Measurements from ENCODE around the gene EDC4.

The EDC4 gene

GRCh38 chr16:67874372-67874771 lies 1.5 kb downstream of the EDC4 start:
- Histone ChIP-seq H3K4me3 (ENCODE audit: low read length) (no peak overlapping the region), H3K9ac (ENCODE audit: low read length) (peak overlapping the region; percentile 17), H2BK15ac (replicated peaks; ENCODE audit: low read depth) (no peak overlapping the region), H3K79me1 (ENCODE audit: low read length) (peaks cover 16% of the 10 kb centered on the region), H3K56ac (ENCODE audit: low read length) (peak overlapping the region; percentile 94), H3K4me1 (ENCODE audit: control insufficient read depth, low read depth, low read length) (peaks cover 4% of the 10 kb centered on the region), H2AK5ac (ENCODE audit: low read length) (no peak overlapping the region), H3K36me3 (ENCODE audit: control insufficient read depth, insufficient read depth, low read length) (peaks cover 16% of the 10 kb centered on the region), H3K79me2 (ENCODE audit: control insufficient read depth, insufficient read depth, low read length) (peaks cover 20% of the 10 kb centered on the region), H2BK120ac (ENCODE audit: low read depth, low read length) (no peak overlapping the region), H4K8ac (ENCODE audit: low read depth, low read length) (no peak overlapping the region), H3K4me2 (ENCODE audit: low read length) (no peak overlapping the region), H3K27me3 (ENCODE audit: insufficient read depth, low read length, poor library complexity) (no peaks in the 10 kb centered on the region), H4K5ac (ENCODE audit: low read length) (no peak overlapping the region), H2BK5ac (ENCODE audit: low read length) (no peak overlapping the region), H3K4ac (ENCODE audit: low read depth, low read length) (no peak overlapping the region), H3K27ac (ENCODE audit: low read depth, low read length) (no peak overlapping the region), H3K18ac (ENCODE audit: low read length) (no peak overlapping the region), H3K23ac (ENCODE audit: low read length) (no peak overlapping the region)
- no CpG with 5 or more reads among the region's 3 CpGs for WGBS (ENCODE audit: extremely low coverage, insufficient coverage, low lambda C conversion rate)
- DNase-seq = no peak

DNA sequence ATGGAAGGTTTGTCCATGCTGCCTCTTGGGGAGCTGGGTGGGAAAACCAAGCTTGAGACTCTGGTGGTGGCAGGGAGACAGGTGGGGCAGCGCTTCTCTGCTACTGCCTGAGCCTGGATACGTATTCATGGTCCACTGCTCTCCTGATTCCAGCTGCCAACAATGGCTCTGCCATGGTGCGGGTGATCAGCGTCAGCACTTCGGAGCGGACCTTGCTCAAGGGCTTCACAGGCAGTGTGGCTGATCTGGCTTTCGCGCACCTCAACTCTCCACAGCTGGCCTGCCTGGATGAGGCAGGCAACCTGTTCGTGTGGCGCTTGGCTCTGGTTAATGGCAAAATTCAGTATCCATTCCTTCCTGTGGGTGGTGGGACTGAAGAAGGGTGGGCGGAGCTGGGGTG lies 4.2 kb downstream of the EDC4 start:
- Histone ChIP-seq H3K18ac (ENCODE audit: low read length) (no peak overlapping the region), H3K4me2 (ENCODE audit: low read length) (no peak overlapping the region), H3K56ac (ENCODE audit: low read length) (no peak overlapping the region), H4K5ac (ENCODE audit: low read length) (no peak overlapping the region), H4K8ac (ENCODE audit: low read depth, low read length) (no peak overlapping the region), H3K79me1 (ENCODE audit: low read length) (peaks cover 16% of the 10 kb centered on the region), H3K36me3 (ENCODE audit: control insufficient read depth, insufficient read depth, low read length) (peaks cover 25% of the 10 kb centered on the region), H3K27me3 (ENCODE audit: insufficient read depth, low read length, poor library complexity) (no peaks in the 10 kb centered on the region), H3K23ac (ENCODE audit: low read length) (no peak overlapping the region), H3K4me3 (ENCODE audit: low read length) (no peak overlapping the region), H2BK120ac (ENCODE audit: low read depth, low read length) (no peak overlapping the region), H2AK5ac (ENCODE audit: low read length) (no peak overlapping the region), H3K79me2 (ENCODE audit: control insufficient read depth, insufficient read depth, low read length) (peaks cover 20% of the 10 kb centered on the region), H2BK5ac (ENCODE audit: low read length) (no peak overlapping the region), H3K9ac (ENCODE audit: low read length) (no peak overlapping the region), H3K4me1 (ENCODE audit: control insufficient read depth, low read depth, low read length) (peaks cover 4% of the 10 kb centered on the region), H2BK15ac (replicated peaks; ENCODE audit: low read depth) (no peak overlapping the region), H3K27ac (ENCODE audit: low read depth, low read length) (no peak overlapping the region), H3K4ac (ENCODE audit: low read depth, low read length) (no peak overlapping the region)
- no CpG with 5 or more reads among the region's 11 CpGs for WGBS (ENCODE audit: extremely low coverage, insufficient coverage, low lambda C conversion rate)
- DNase-seq = no peak

- WGBS (ENCODE audit: extremely low coverage, insufficient coverage, low lambda C conversion rate) = no CpG with 5 or more reads among the region's 6 CpGs
- no peak for DNase-seq
- no peak overlapping the region for H3K27ac ChIP-seq (ENCODE audit: low read depth, low read length)
These were observed 5.4 kb downstream of the EDC4 start for GRCh38 chr16:67878232-67878631.

DNA sequence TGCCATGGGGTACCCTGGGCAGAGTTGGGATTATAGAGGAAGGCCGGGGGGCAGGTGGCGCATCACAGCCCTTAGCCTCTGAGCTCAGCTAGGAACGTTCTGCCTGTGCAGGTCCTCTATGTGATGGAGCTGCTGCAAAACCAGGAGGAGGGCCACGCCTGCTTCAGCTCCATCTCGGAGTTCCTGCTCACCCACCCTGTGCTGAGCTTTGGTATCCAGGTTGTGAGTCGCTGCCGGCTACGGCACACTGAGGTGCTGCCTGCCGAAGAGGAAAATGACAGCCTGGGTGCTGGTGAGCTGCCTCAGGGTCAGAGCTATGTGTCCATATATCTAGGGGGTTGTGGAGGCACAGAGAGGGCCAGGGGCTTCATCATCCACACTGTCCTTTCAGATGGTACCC lies 6.0 kb downstream of the EDC4 start:
- no peak overlapping the region for H2AK5ac ChIP-seq (ENCODE audit: low read length)
- H3K9ac ChIP-seq (ENCODE audit: low read length) = no peak overlapping the region
- no CpG with 5 or more reads among the region's 9 CpGs for WGBS (ENCODE audit: extremely low coverage, insufficient coverage, low lambda C conversion rate)
- H3K4me2 ChIP-seq (ENCODE audit: low read length) = no peak overlapping the region
- H4K8ac ChIP-seq (ENCODE audit: low read depth, low read length) = no peak overlapping the region
- peaks cover 3% of the 10 kb centered on the region for H3K4me1 ChIP-seq (ENCODE audit: control insufficient read depth, low read depth, low read length)
- no peak overlapping the region for H3K18ac ChIP-seq (ENCODE audit: low read length)
- H3K79me1 ChIP-seq (ENCODE audit: low read length) = peaks cover 13% of the 10 kb centered on the region
- H3K4ac ChIP-seq (ENCODE audit: low read depth, low read length) = no peak overlapping the region
- no peak overlapping the region for H3K56ac ChIP-seq (ENCODE audit: low read length)
- H3K27ac ChIP-seq (ENCODE audit: low read depth, low read length) = no peak overlapping the region
- H2BK120ac ChIP-seq (ENCODE audit: low read depth, low read length) = no peak overlapping the region
- peaks cover 29% of the 10 kb centered on the region for H3K36me3 ChIP-seq (ENCODE audit: control insufficient read depth, insufficient read depth, low read length)
- H3K27me3 ChIP-seq (ENCODE audit: insufficient read depth, low read length, poor library complexity) = no peaks in the 10 kb centered on the region
- H2BK15ac ChIP-seq (replicated peaks; ENCODE audit: low read depth) = no peak overlapping the region
- no peak overlapping the region for H3K23ac ChIP-seq (ENCODE audit: low read length)
- H3K79me2 ChIP-seq (ENCODE audit: control insufficient read depth, insufficient read depth, low read length) = peaks cover 15% of the 10 kb centered on the region
- H4K5ac ChIP-seq (ENCODE audit: low read length) = no peak overlapping the region
- no peak overlapping the region for H2BK5ac ChIP-seq (ENCODE audit: low read length)
- DNase-seq = no peak
- no peak overlapping the region for H3K4me3 ChIP-seq (ENCODE audit: low read length)

More at GRCh38 chr16:67878232-67878631, 5.4 kb downstream of the EDC4 start:
- Histone ChIP-seq H4K8ac (ENCODE audit: low read depth, low read length) (no peak overlapping the region), H3K36me3 (ENCODE audit: control insufficient read depth, insufficient read depth, low read length) (peaks cover 29% of the 10 kb centered on the region), H3K56ac (ENCODE audit: low read length) (no peak overlapping the region), H3K79me1 (ENCODE audit: low read length) (peaks cover 16% of the 10 kb centered on the region), H3K4ac (ENCODE audit: low read depth, low read length) (no peak overlapping the region), H3K4me3 (ENCODE audit: low read length) (no peak overlapping the region), H3K27me3 (ENCODE audit: insufficient read depth, low read length, poor library complexity) (no peaks in the 10 kb centered on the region), H2AK5ac (ENCODE audit: low read length) (no peak overlapping the region), H3K9ac (ENCODE audit: low read length) (no peak overlapping the region), H4K5ac (ENCODE audit: low read length) (no peak overlapping the region), H3K4me1 (ENCODE audit: control insufficient read depth, low read depth, low read length) (peaks cover 4% of the 10 kb centered on the region), H2BK15ac (replicated peaks; ENCODE audit: low read depth) (no peak overlapping the region), H3K79me2 (ENCODE audit: control insufficient read depth, insufficient read depth, low read length) (peaks cover 20% of the 10 kb centered on the region), H2BK5ac (ENCODE audit: low read length) (no peak overlapping the region), H3K23ac (ENCODE audit: low read length) (no peak overlapping the region), H3K4me2 (ENCODE audit: low read length) (no peak overlapping the region), H3K18ac (ENCODE audit: low read length) (no peak overlapping the region), H2BK120ac (ENCODE audit: low read depth, low read length) (no peak overlapping the region)

GRCh38 chr16:67879462-67879861 lies 6.6 kb downstream of the EDC4 start:
- Histone ChIP-seq H2BK120ac (ENCODE audit: low read depth, low read length) (no peak overlapping the region), H3K23ac (ENCODE audit: low read length) (no peak overlapping the region), H2BK15ac (replicated peaks; ENCODE audit: low read depth) (no peak overlapping the region), H3K4ac (ENCODE audit: low read depth, low read length) (no peak overlapping the region), H3K9ac (ENCODE audit: low read length) (no peak overlapping the region), H3K27me3 (ENCODE audit: insufficient read depth, low read length, poor library complexity) (no peaks in the 10 kb centered on the region), H3K4me3 (ENCODE audit: low read length) (no peak overlapping the region), H3K27ac (ENCODE audit: low read depth, low read length) (no peak overlapping the region), H3K79me2 (ENCODE audit: control insufficient read depth, insufficient read depth, low read length) (peaks cover 9% of the 10 kb centered on the region), H3K36me3 (ENCODE audit: control insufficient read depth, insufficient read depth, low read length) (peaks cover 29% of the 10 kb centered on the region), H4K8ac (ENCODE audit: low read depth, low read length) (no peak overlapping the region), H3K4me2 (ENCODE audit: low read length) (no peak overlapping the region), H3K4me1 (ENCODE audit: control insufficient read depth, low read depth, low read length) (no peaks in the 10 kb centered on the region), H4K5ac (ENCODE audit: low read length) (no peak overlapping the region), H2BK5ac (ENCODE audit: low read length) (no peak overlapping the region), H3K79me1 (ENCODE audit: low read length) (peaks cover 7% of the 10 kb centered on the region), H2AK5ac (ENCODE audit: low read length) (no peak overlapping the region), H3K18ac (ENCODE audit: low read length) (no peak overlapping the region), H3K56ac (ENCODE audit: low read length) (no peak overlapping the region)
- DNase-seq = no peak
- WGBS (ENCODE audit: extremely low coverage, insufficient coverage, low lambda C conversion rate) = no CpG with 5 or more reads among the region's 12 CpGs

DNA sequence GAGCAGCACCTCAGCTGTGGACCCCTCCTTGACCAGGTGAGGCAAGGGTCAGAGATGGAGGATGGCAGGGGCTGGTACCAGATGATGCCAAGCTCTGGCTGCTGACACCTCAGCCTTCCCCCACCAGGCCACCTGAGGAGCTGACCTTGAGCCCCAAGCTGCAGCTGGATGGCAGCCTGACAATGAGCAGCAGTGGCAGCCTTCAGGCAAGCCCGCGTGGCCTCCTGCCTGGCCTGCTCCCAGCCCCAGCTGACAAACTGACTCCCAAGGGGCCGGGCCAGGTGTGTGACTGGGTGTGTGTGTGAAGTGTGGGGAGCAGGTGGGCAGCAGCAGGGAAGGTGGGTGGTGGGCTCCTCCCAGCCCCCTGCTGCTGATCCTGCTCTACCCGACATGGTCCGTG lies 7.1 kb downstream of the EDC4 start:
- H3K18ac ChIP-seq (ENCODE audit: low read length) = no peak overlapping the region
- H2BK5ac ChIP-seq (ENCODE audit: low read length) = no peak overlapping the region
- H3K27me3 ChIP-seq (ENCODE audit: insufficient read depth, low read length, poor library complexity) = no peaks in the 10 kb centered on the region
- H3K56ac ChIP-seq (ENCODE audit: low read length) = no peak overlapping the region
- H3K79me2 ChIP-seq (ENCODE audit: control insufficient read depth, insufficient read depth, low read length) = peaks cover 6% of the 10 kb centered on the region
- no peak for DNase-seq
- no peak overlapping the region for H3K9ac ChIP-seq (ENCODE audit: low read length)
- H3K4me2 ChIP-seq (ENCODE audit: low read length) = no peak overlapping the region
- H2BK120ac ChIP-seq (ENCODE audit: low read depth, low read length) = no peak overlapping the region
- H2BK15ac ChIP-seq (replicated peaks; ENCODE audit: low read depth) = no peak overlapping the region
- H3K4ac ChIP-seq (ENCODE audit: low read depth, low read length) = no peak overlapping the region
- no peak overlapping the region for H3K4me3 ChIP-seq (ENCODE audit: low read length)
- H3K27ac ChIP-seq (ENCODE audit: low read depth, low read length) = no peak overlapping the region
- H3K4me1 ChIP-seq (ENCODE audit: control insufficient read depth, low read depth, low read length) = no peaks in the 10 kb centered on the region
- peaks cover 5% of the 10 kb centered on the region for H3K79me1 ChIP-seq (ENCODE audit: low read length)
- H3K36me3 ChIP-seq (ENCODE audit: control insufficient read depth, insufficient read depth, low read length) = peaks cover 29% of the 10 kb centered on the region
- WGBS (ENCODE audit: extremely low coverage, insufficient coverage, low lambda C conversion rate) = no CpG with 5 or more reads among the region's 5 CpGs
- H4K8ac ChIP-seq (ENCODE audit: low read depth, low read length) = no peak overlapping the region
- no peak overlapping the region for H3K23ac ChIP-seq (ENCODE audit: low read length)
- H2AK5ac ChIP-seq (ENCODE audit: low read length) = no peak overlapping the region
- no peak overlapping the region for H4K5ac ChIP-seq (ENCODE audit: low read length)

Data from mesendoderm (in vitro differentiated cells).